PC-9 (cell line): Measurements from ENCODE around the gene HHLA2.

Experiments
- EZH2 ChIP-seq: fragments of 200-600 bp; sonication (generic); IDR thresholded peaks from 2 replicates; pipeline ENCODE4 v1.8.0; 2017; ENCODE audit warnings: antibody characterized with exemption, low read depth
- TF ChIP-seq, protein P1 (sequence below): fragments of 200-600 bp; sonication (generic); conservative IDR thresholded peaks from 2 replicates; pipeline ENCODE4 v1.6.1; 2017; ENCODE audit warnings: mixed run types, antibody characterized with exemption, mild to moderate bottlenecking, moderate library complexity

DNA sequence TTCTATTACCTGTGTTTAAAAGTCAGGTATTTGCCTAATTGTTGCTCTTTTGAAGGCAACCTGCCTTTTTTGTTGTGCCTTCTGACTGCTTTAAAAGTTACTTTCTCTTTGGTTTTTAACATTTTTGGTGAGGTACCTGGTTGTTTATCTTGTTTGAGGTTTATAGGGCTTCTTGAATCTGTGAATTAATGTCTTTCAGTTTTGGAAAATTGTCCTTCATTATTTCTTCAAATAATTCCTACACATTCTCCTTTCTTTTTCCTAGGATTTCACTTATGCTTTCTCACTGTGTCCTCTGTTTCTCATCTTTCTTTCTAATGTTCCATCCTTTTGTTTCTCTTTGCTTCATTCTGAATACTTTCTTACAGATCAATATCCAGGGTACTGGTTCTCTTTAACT is 30.8 kb downstream of the HHLA2 start:
- TF ChIP-seq, protein P1, sequence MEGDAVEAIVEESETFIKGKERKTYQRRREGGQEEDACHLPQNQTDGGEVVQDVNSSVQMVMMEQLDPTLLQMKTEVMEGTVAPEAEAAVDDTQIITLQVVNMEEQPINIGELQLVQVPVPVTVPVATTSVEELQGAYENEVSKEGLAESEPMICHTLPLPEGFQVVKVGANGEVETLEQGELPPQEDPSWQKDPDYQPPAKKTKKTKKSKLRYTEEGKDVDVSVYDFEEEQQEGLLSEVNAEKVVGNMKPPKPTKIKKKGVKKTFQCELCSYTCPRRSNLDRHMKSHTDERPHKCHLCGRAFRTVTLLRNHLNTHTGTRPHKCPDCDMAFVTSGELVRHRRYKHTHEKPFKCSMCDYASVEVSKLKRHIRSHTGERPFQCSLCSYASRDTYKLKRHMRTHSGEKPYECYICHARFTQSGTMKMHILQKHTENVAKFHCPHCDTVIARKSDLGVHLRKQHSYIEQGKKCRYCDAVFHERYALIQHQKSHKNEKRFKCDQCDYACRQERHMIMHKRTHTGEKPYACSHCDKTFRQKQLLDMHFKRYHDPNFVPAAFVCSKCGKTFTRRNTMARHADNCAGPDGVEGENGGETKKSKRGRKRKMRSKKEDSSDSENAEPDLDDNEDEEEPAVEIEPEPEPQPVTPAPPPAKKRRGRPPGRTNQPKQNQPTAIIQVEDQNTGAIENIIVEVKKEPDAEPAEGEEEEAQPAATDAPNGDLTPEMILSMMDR, result no peak
- TF ChIP-seq EZH2, result no peak
